ENCODE results near the gene GUCY2D.

GUCY2D gene

DNA sequence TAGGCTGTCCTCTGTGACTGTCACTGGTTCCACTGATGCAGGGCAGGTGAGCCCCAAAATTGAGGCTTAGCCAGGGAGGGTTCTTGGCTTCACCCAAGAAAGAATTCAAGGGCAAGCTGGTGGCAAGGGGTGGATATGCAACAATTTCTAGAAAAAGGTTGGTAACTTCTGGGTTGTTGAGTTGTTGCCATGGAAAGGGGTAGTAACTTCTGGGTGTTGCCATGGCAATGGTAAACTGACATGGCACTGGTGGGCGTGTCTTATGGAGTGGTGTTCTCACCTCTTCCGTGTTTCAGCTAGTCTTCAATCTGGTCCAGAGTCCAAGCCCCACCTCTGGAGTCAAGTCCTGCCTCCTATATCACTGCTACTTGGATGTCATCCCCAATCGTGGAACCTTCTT, 9.5 kb upstream of the GUCY2D start:
- DNase-seq, result no peak

DNA sequence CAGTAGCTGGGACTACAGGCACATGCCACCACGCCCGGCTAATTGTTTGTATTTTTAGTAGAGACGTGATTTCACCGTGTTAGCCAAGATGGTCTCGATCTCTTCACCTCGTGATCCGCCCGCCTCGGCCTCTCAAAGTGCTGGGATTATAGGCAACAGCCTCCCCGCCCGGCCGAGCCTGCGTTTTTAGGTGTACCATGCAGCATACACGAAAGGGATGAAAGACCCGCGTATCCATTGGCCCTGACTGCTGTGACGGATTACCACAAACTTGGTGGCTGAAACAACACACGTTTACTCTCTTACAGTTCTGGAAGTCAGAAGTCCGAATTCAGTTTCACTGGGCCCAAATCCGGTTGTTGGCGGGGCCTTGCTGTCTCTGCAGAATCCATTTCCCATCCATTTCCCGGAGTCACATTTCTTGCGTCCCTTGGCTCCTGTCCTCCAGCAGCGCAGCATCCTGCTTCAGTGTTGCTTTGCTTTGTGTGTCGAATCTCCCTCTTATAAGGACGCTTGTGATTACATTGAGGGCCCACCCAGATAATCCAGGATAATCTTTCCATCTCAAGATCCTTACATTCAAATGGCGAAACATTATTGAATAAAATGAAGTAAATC, 8.3 kb upstream of the GUCY2D start:
- DNase-seq, result no peak

DNA sequence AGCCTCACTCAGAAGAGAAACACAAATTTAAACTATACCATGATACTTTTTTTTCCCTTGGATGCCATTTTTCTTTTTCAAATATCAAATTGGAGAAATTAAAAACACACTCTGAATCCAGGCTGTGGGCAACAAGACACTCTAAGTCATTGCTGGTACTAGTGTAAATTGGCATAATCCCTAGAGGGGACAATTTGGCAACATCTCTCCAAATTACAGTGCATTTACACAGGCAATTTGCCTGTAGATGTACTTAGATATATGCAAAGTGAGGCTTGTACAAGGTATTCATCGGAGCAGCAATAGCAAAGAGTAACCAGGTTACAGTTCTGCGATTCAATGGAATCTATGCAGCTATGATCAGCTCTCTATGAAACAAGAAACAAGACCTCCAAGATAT, 6.7 kb upstream of the GUCY2D start:
- DNase-seq, result no peak

DNA sequence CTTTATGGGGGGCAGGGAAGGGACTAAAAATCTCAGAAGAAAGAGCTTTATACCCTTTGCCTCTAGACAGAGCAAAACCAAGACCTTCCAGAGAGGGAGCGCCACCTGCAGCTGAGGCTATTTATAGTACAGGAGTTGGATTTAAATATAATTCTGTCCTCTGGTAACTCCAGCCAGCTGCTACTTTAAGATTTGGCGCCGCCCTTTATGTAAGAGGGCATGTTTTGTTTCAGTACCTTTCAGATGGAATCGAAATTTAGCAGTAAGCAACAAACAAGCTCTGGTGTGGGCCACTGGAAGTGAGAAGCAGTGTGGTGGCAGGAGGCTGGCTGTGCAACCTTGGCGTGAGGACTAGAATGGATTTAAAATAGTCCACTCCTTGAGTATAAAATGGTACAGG, 5.2 kb upstream of the GUCY2D start:
- peak; percentile 33 for DNase-seq

DNA sequence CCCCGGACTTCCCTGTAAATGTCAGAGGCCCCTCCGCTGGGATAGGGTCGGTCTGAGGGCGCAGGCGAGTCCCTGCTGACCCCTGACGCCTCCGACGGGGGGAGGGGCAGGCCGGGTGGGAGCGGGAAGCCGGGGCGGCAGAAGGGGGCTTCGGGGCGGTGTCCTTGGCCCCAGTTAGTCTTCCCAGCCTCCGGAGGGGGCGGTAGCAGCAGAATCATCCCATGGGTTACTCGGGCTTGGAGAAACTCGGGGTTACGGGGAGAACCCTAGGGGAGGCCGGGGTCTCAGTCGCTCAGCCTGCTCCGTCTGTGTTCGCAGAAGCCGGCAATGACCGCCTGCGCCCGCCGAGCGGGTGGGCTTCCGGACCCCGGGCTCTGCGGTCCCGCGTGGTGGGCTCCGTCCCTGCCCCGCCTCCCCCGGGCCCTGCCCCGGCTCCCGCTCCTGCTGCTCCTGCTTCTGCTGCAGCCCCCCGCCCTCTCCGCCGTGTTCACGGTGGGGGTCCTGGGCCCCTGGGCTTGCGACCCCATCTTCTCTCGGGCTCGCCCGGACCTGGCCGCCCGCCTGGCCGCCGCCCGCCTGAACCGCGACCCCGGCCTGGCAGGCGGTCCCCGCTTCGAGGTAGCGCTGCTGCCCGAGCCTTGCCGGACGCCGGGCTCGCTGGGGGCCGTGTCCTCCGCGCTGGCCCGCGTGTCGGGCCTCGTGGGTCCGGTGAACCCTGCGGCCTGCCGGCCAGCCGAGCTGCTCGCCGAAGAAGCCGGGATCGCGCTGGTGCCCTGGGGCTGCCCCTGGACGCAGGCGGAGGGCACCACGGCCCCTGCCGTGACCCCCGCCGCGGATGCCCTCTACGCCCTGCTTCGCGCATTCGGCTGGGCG, 542 bp downstream of the GUCY2D start:
- no peak for DNase-seq

DNA sequence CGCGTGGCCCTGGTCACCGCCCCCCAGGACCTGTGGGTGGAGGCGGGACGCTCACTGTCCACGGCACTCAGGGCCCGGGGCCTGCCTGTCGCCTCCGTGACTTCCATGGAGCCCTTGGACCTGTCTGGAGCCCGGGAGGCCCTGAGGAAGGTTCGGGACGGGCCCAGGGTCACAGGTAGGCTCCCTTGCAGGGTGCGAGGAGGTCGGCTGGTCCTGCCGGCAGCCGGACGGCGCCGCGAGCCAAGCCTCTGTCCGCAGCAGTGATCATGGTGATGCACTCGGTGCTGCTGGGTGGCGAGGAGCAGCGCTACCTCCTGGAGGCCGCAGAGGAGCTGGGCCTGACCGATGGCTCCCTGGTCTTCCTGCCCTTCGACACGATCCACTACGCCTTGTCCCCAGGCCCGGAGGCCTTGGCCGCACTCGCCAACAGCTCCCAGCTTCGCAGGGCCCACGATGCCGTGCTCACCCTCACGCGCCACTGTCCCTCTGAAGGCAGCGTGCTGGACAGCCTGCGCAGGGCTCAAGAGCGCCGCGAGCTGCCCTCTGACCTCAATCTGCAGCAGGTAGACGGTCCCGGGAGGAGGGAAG, 1.3 kb downstream of the GUCY2D start:
- no peak for DNase-seq

DNA sequence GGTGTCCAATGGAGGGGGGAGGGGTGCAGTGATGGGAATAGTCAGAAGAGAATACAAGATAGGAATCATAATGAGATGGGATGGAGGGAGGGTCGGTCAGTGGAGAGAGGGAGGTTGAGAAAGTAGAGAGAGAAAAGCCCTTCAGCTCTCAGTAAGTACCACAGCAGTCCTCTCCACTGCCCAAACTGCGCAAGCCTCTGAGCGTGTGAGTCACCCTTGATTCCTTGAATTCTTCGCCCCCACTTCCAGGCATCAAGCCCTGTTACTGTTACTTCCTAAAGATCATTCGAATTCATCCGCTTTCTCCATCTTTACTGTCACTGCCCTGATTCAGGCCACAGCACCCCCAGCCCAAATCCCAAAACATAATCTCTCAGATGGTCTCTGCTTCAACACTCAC, 2.5 kb downstream of the GUCY2D start:
- DNase-seq, result no peak

DNA sequence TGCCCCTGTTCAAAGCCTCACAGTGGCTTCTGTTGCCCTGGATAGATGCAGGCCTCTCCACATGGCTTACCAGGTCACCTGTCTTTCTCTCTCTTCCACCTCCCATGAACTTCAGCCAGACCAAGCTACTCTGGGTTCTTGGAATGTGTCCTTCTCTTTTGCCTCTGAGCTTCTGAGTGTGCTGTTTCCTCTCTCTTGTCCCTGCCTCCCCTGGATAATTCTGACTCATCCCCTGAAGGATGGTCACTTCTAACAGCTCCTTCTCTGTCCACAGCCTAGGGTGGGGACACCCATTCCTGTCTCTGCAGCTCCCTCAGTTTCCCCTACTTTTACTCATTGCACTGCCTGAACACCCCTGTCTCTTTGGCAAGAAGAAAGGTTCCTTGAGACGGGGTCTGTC, 2.9 kb downstream of the GUCY2D start:
- DNase-seq, result no peak

DNA sequence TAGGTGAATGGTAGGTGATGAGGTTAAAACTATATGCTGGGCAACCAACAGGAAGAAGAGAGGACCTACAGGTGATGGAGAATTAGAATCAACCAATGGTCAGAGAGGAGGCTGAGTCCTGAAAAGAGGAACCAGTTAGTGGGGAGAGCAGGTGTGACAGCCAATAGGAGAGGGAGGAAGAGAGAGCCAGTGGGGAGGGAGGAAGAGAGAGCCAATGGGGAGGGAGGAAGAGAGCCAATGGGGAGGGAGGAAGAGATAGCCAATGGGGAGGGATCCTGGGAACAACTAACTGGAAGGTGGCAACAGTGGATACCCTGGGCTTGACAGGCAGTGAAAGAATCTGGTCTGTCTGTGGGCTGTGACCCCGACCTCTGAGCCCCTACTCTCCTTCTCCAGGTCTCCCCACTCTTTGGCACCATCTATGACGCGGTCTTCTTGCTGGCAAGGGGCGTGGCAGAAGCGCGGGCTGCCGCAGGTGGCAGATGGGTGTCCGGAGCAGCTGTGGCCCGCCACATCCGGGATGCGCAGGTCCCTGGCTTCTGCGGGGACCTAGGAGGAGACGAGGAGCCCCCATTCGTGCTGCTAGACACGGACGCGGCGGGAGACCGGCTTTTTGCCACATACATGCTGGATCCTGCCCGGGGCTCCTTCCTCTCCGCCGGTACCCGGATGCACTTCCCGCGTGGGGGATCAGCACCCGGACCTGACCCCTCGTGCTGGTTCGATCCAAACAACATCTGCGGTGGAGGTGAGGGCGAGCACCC, 3.7 kb downstream of the GUCY2D start:
- no peak for DNase-seq

DNA sequence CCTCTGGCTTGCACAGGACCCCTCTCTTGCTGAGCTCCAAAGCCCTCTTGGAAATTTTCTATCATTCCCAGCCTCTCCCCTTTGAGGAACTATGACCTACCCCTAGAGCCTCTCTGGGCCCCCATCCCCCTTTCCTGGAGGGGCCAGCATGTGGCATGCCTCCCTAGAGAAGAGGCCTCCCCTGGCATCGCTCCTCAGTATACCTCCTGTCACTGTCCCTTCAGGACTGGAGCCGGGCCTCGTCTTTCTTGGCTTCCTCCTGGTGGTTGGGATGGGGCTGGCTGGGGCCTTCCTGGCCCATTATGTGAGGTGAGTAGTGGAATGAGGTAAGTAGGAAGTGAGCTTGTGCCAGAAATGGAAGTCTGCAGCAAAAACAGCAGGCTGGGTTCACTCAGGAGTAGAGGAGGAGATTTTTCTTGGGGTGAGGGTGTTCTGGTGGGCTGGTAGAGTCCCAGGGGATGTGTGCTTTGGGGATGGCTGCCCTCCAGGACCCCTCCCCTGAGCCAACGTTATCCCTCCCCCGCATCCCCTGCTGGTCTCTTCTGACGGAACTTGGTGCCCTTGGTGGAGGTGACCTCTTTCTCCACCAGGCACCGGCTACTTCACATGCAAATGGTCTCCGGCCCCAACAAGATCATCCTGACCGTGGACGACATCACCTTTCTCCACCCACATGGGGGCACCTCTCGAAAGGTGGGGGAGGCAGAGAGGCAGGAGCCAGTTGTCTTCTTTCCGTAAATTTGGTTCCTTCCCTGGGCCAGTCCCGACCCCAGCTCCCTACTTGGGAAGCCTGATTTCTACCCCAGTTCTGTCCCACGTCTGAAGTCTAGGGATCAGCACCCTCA, 4.6 kb downstream of the GUCY2D start:
- no peak for DNase-seq

DNA sequence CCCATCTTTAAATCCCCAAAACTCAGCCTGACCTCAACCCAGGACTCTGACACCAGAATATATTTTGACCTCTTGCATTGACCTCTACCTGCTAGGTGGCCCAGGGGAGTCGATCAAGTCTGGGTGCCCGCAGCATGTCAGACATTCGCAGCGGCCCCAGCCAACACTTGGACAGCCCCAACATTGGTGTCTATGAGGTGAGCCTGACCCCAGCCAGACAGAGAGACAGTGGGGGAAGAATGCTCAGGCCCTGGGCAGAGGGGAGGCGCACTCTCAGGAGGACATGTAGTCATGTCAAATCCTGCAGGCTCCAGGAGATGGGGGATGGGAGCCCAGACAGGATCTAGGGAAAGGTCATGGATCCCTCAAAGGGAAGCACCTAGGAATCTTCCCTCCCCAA, 5.4 kb downstream of the GUCY2D start:
- no peak for DNase-seq

DNA sequence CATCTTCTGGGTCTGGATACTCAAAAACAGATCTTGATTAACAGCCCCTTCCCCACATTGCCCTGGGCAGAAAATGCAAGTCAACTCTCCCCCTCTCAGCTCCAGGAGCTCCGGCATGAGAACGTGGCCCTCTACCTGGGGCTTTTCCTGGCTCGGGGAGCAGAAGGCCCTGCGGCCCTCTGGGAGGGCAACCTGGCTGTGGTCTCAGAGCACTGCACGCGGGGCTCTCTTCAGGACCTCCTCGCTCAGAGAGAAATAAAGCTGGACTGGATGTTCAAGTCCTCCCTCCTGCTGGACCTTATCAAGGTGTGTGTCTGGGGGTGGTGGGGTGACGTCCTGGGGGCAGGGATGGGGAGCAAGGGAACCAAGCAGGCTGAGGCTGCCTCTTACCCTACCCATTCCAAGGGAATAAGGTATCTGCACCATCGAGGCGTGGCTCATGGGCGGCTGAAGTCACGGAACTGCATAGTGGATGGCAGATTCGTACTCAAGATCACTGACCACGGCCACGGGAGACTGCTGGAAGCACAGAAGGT, 9.7 kb downstream of the GUCY2D start:
- no peak for DNase-seq

DNA sequence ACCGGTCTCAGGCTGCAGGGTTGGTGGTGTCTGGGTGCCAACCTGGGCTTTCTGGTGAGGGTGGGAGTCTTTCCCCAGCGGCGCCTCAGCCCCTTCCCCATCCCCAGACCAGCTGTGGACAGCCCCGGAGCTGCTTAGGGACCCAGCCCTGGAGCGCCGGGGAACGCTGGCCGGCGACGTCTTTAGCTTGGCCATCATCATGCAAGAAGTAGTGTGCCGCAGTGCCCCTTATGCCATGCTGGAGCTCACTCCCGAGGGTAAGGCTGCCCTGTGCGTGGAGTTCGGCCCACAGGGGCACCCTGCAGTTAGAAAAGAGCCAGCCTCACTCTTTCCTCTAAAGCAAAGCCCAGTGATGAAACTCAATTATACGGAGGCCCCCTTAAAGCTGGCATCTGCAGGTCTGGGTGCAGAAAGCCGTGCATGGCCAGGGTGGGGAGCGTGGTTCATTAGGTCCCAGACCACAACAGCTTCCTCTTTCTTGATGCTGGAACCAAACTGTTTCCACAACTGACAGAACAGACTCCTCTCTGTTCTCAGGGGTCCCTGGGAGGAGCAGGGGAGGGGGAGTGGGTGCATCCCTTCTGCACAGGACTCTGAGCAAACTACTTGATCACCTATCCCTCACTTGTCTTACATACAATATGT, 10.7 kb downstream of the GUCY2D start:
- DNase-seq, result no peak

DNA sequence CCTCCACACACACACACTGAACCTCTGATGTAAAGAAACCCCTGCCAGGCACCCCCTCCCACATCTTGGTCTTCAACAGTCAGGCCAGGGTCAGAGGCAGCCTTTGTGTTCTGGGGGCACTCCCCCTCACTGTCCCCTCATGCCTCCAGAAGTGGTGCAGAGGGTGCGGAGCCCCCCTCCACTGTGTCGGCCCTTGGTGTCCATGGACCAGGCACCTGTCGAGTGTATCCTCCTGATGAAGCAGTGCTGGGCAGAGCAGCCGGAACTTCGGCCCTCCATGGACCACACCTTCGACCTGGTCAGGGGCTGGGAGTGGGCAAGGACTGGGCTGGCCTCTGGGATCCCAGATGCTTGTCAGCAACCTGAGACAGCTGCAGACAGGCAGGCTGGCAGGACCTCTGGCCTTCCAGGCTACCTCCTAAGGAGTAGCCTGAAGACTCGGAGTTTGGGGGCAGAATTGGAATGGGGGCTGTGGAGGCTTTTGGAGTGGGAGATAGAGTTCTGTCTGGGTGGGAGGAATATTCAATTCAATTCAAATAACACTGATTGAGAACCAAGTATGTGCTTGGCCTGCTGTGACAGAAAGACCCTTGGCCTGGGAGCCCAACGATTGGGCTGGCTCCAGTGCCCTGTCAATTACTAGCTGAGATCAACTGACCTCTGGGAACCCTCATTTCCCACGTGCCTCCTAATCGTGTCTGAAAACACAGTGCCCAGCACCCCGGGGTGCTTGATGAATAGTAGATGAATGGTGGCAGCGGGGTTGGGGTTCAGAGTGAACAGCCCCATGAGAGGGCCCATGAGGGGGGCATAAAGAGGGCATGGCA, 11.5 kb downstream of the GUCY2D start:
- DNase-seq, result no peak

DNA sequence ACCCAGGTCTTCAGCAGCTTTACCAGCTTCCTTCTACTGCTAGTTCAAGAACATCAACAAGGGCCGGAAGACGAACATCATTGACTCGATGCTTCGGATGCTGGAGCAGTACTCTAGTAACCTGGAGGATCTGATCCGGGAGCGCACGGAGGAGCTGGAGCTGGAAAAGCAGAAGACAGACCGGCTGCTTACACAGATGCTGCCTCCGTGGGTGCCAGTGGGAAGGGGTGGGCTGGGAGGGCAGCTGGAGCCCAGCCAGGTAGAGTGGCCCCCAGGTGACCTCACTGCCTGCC, 12.1 kb downstream of the GUCY2D start:
- no peak for DNase-seq

DNA sequence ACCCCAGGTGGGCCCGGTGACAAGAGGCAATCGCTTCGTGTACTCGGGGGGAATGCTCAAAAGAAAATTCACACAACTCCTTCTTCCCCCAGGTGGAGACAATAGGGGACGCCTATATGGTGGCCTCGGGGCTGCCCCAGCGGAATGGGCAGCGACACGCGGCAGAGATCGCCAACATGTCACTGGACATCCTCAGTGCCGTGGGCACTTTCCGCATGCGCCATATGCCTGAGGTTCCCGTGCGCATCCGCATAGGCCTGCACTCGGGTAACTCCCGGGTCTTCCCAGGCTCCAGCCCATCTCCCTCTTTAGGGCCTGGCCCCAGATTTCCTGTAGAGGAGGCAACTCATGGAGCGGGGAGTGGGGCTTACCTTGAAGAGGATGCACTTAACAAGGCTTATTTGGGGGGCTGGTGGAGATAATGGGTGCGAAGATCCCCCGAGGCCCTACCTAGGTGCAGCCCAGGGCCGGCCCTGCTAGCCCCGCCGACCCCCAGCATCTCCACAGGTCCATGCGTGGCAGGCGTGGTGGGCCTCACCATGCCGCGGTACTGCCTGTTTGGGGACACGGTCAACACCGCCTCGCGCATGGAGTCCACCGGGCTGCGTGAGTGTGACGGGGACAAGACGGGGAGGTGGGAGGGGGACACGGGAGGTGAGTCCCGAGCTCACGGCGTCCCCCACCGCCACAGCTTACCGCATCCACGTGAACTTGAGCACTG, 13.0 kb downstream of the GUCY2D start:
- no peak for DNase-seq

DNA sequence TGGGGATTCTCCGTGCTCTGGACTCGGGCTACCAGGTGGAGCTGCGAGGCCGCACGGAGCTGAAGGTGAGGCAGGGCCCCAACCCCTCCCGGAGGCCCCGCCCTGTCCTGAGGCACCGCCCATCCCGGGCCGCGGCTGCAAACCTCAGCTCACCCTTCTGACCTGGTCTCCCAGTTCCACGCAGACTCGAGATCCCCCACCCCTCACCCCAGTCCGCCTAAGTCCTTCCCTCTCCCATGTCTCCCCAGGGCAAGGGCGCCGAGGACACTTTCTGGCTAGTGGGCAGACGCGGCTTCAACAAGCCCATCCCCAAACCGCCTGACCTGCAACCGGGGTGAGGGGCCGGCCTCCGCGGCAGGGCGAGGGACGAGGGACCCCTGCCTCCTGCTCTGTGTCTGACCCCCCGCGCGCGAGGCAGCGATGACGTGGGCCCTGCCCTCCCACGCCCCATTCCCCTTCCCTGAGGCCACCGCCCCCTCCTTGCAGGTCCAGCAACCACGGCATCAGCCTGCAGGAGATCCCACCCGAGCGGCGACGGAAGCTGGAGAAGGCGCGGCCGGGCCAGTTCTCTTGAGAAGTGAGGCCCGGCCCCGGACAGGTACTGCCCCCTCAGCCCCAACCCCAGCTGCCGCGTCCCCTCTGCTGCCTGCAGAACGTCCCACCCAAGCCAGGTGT, 13.7 kb downstream of the GUCY2D start:
- peak; percentile 40 for DNase-seq

DNA sequence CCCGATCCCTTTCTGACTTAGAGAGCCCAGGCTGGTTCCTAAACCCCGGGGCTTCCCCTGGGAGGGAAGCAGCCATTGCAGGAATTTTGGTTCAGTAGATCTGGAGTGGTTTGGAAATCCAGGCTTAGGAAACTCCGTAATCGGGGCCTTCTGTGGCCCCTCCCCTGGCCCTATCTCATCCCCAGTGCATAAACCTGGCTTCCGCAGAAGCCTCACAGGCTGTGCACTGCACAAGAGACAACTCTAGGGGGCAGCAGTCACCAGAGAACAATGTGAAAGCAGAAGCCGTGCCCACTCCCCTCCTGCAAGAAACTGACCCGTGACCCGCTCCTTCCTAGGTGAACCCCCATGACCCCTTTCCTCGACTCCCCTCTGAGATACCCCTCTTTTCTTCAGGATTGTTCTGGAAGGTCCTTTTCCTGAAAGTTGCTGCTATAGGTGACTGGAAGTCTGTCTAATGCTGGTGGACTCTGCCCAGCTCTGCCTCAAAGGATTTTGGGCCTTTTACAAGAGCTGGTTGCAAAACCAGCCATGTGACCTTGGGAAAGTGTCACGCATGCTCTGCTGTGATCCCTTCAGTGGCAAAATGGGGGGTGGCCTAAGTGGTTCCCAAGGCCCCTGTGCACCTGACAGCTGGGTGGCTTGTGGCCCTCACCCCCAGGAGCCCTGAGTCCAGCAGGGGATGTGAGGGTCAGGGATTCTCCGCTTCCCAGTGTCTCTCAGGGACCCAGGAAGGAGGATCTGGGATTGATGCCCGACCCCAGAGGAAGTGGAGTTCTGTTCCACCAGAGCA, 14.4 kb downstream of the GUCY2D start:
- peak; percentile 33 for DNase-seq

DNA sequence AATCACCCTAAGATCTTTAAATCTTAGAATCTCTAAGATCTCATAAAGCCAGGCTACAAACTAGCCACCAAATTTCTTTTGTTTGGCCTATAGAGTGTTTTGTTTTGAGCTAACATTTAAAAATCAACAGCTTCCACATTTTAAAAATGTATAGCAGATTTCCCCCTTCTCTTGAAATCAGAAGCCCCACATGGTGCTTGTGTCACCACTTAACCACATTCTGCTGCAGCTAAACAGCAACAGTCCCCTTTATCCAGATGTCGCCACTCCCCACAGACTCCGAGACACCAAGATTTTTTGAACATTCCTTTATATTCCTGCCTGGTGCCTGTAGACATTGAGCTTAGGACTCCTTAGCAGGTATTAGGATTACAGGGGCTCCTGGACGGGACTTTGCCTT, 16.0 kb downstream of the GUCY2D start:
- DNase-seq, result no peak

All from stimulated activated CD4-positive, alpha-beta T cell treated with anti-CD3 and anti-CD28 coated beads, Interleukin-4, amount 100 ng/mL, for 1 hour (primary cell).